Hematopoietic multipotent progenitor cell treated with erythropoietin and hydrocortisone succinate and interleukin-3 and kit ligand, for 17 days (in vitro differentiated cells): ENCODE measurements around the gene RFX2.
"Not testable (repeated sequence)": the region's sequence is repeated elsewhere in the genome, so short reads cannot be mapped to it uniquely, and the experiment has no call there.

ENCODE experiments used
- DNase-seq: peaks from one replicate; pipeline ENCODE4 v3.0.0-alpha.2; 2015; ENCODE audit warnings: low spot score

The RFX2 gene

GRCh38 chr19:6110360-6110977, at the start of gene RFX2:
TSS of gene RFX2 (minus strand) at chr19:6110500. CDS start at chr19:6047496, 63,004 bp downstream.
- peak; percentile 97 for DNase-seq

- no peak for DNase-seq
Observed at GRCh38 chr19:6156033-6156432, 45.7 kb upstream of the RFX2 start.

GRCh38 chr19:6150289-6150688, 40.0 kb upstream of the RFX2 start:
- no peak for DNase-seq

GRCh38 chr19:6141217-6141616, 30.9 kb upstream of the RFX2 start:
- DNase-seq, result no peak

GRCh38 chr19:6138511-6138910, 28.2 kb upstream of the RFX2 start:
- no peak for DNase-seq

GRCh38 chr19:6138066-6138465, 27.8 kb upstream of the RFX2 start:
- no peak for DNase-seq

GRCh38 chr19:6133231-6133630, 22.9 kb upstream of the RFX2 start:
- no peak for DNase-seq

- DNase-seq, result no peak
Observed at GRCh38 chr19:6132482-6132881, 22.2 kb upstream of the RFX2 start.

GRCh38 chr19:6127716-6128335, 17.5 kb upstream of the RFX2 start:
- no peak for DNase-seq

GRCh38 chr19:6126335-6126974, 16.2 kb upstream of the RFX2 start:
- DNase-seq, result peak; percentile 23

GRCh38 chr19:6125571-6125989, 15.3 kb upstream of the RFX2 start:
- DNase-seq, result peak; percentile 79

GRCh38 chr19:6119031-6119430, 8.7 kb upstream of the RFX2 start:
- no peak for DNase-seq

GRCh38 chr19:6118043-6118442, 7.7 kb upstream of the RFX2 start:
- no peak for DNase-seq

GRCh38 chr19:6117534-6117933, 7.2 kb upstream of the RFX2 start:
- no peak for DNase-seq

- DNase-seq, result no peak
Observed at GRCh38 chr19:6116749-6117430, 6.6 kb upstream of the RFX2 start.

GRCh38 chr19:6115992-6116391, 5.7 kb upstream of the RFX2 start:
- no peak for DNase-seq

GRCh38 chr19:6113616-6114188, 3.4 kb upstream of the RFX2 start:
- no peak for DNase-seq

- no peak for DNase-seq
Observed at GRCh38 chr19:6109947-6110346, 353 bp downstream of the RFX2 start.

- DNase-seq, result no peak
Observed at GRCh38 chr19:6108721-6109633, 1.3 kb downstream of the RFX2 start.

- DNase-seq, result not testable (repeated sequence)
Observed at GRCh38 chr19:6106643-6107294, 3.5 kb downstream of the RFX2 start.

GRCh38 chr19:6105444-6105843, 4.9 kb downstream of the RFX2 start:
- no peak for DNase-seq
